GM21360 (cell line): ENCODE data around the gene STAT3.
"Not testable (repeated sequence)": the region's sequence is repeated elsewhere in the genome, so short reads cannot be mapped to it uniquely, and the experiment has no call there.

Source experiments
- ATAC-seq: cut with Tn5 transposase; IDR thresholded peaks from one replicate; pipeline ENCODE4 v1.9.1; 2021; ENCODE audit warnings: mild to moderate bottlenecking, moderate library complexity; ENCODE audit not compliant: unreplicated experiment

STAT3 gene

DNA sequence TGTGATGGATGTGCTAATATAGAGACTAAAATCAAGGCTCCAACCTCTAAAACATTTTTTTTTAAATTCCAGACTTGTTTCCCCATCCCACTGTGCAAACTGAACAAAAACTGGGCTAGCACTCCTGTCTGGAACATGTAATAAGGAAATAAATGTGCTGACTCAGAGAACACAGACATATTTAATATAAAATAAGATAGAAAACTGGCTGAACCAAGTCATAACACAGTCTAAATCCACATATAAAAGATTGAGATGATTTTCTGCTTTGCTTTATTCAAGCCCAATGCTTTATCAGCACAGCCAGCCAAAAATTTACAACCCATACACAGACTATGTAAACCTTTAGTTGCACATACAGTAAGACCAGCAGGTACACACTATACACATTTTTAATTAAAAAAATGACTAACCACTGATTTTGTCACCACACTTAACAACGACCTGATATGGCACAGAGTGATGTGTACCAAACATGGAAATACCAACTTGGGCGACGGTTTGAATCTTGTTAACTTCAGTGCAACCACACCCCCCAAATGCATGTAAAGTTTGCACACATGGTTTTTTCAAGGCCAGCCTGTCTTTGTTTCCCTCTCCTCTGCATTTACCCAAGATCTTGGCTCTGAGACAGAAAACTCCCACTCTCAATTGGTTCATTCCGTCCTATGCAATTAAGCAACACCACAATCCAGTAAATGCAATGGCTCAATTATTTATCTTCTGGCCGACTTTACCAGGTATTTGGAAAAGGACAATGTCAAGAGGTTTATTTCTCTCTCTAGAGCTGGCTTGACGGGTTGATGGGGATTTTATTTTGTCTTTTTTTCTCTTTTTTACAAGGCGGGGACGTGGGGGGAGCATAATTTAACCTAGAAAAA, 1.2 kb downstream of the STAT3 start:
- ATAC-seq = no peak

DNA sequence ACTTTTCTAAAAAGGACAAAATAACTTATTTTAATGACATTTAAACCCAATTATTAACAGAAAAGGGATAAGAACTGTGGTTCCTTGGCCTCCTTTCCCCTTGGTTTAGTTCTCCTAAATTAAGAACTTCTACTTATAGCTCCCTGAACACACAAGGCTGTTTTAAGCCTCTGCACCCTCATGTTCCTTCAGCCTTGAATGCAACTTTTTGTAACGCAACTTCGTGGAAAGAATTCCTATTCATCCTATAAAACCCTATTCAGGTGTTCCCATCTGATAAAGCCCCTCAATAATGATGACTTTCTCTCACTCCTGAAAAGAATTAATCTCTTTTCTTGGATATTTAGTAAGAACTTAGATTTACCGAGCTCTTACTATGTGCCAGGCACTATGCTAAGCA, 6.3 kb downstream of the STAT3 start:
- no peak for ATAC-seq

DNA sequence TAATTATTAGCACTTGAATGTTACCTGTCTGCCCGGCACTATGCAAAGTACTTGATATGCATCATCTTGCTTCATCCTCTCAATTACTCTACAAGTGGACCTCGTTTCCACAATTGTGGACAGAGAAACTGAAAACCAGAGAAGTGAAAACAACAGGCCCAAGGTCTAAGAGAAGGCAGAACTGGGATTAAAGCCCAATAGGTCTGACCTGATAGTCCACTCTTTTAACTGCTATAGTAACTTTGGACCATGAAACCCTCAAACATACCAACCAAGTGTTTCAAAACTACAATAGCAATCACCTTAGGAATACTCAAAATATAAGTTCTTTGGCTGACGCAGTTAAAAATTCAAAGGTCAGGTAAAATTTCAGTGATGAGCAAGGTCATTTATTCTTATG, 7.3 kb downstream of the STAT3 start:
- ATAC-seq = no peak

GRCh38 chr17:42378959-42379594, 9.2 kb downstream of the STAT3 start:
- no peak for ATAC-seq

GRCh38 chr17:42378359-42378958, 9.8 kb downstream of the STAT3 start:
- ATAC-seq = no peak

GRCh38 chr17:42373896-42374295, 14.3 kb downstream of the STAT3 start:
- ATAC-seq = no peak

DNA sequence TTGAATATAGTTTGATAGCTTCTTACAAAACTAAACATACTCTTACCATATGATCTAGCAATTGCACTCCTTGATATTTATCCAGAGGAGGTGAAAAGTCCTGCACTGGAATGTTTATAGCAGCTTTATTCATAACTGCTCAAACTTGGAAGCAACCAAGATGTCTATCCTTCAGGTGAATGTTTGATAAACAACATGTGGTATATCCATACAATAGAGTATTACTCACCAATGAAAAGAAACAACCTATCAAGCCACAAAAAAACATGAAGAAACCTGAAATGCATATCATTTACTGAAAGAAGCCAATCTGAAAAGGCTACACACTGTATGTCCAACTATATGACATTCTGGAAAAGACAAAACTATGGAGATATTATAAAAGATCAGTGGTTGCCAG, 16.1 kb downstream of the STAT3 start:
- no peak for ATAC-seq

DNA sequence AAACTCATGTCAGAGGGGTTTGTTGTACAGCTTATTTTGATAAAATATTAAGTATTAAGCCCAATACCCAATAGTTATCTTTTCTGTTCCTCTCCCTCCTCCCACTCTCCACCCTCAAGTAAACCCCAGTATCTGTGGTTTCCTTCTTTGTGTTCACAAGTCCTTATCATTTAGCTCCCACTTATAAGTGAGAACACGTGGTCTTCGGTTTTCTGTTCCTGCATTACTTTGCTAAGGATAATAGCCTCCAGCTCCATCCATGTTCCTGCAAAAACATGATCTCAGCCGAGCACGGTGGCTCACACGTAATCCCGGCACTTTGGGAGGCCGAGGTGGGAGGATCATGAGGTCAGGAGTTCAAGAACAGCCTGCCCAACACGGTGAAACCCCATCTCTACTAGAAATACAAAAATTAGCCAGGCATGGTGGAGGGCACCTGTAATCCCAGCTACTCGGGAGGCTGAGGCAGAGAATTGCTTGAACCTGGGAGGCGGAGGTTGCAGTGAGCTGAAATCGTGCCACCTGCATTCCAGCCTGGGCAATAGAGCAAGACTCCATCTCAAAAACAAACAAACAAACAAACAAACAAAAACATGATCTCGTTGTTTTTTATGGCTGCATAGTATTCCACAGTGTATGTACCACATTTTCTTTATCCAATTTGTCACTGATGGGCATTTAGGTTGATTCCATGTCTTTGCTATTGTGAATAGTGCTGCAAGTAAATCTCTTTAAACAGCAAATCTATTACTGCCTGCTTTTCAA, 19.3 kb downstream of the STAT3 start:
- not testable (repeated sequence) for ATAC-seq

GRCh38 chr17:42368310-42368709, 19.9 kb downstream of the STAT3 start:
- not testable (repeated sequence) for ATAC-seq

- ATAC-seq = not testable (repeated sequence)
Measured at GRCh38 chr17:42366176-42367023, 21.8 kb downstream of the STAT3 start.

DNA sequence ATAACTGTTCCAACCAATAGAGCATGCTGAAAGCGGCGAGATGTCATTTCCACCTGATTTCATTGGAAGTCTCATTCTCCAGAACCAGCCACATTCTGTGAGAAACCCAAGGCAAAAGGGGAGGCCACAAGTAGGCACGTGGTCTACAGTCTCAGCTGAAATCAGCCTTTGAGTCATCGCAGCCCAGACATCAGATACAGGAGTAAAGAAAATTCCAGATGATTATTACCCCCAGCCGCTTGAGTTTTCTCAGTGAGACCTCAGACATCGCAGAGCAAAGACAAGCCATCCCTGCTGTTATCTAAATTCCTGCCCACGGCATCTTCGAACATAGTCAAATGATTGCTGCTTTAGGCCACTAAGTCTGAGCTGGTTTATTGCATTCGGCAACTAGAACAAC, 23.1 kb downstream of the STAT3 start:
- ATAC-seq = no peak

DNA sequence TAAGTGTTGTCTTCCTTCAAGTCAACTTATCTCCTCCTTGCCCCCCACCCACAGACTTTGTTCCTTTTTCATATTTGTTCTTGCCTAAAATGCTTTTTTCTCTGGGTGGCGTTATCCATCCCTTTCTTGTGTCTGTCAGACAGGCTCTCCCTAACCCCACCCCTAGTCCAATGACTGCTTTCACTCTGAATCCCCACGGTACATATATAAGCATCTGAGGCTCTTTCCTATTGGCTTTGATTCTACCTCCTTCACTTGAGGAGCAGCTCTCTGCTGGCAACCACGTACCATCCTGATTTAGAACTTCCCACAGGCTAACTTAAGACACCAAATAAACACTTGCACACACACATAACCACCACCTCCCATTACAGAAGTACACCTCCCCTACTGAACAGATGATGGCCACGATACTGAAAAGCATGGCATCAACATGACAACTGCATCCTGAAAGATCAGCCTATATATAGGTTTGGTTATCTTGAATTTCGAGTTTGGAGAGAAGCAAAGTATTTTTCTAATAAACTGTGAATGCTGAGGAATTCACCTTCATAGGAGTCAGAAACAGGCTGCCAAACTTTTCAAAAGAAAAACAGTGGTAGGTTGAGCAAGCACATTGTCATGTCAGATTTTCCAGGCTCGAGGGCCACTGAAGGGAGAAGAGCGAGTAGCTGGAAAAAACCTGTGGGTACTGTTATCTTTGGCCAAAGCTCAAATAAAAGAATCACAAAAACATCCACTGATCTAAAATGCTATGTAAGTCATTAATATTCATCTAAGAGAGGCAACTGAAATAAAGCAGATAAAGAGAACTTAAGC, 24.3 kb downstream of the STAT3 start:
- ATAC-seq = no peak

- ATAC-seq = no peak
Measured at GRCh38 chr17:42363231-42363630, 25.0 kb downstream of the STAT3 start.

- ATAC-seq = no peak
Measured at GRCh38 chr17:42362245-42362961, 25.8 kb downstream of the STAT3 start.

DNA sequence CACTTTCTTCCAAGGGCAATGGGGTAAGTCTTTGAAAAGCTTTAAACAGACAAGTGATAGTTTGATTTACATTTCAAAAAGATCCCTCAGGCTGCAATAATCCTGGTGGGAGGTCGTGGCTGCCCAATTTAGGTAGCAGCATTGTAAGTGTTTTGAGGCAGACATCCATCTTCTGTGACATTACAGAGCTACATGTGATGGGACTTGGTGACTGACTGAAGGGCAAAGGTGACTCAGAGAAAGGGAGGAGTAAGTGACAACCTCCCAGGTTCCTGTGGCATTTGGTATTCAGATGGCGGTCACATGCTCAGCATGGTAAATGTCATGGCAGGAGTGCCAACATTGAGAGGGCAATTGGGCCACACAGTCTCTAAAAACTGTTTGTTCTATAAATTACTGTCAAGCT, 26.5 kb downstream of the STAT3 start:
- no peak for ATAC-seq

DNA sequence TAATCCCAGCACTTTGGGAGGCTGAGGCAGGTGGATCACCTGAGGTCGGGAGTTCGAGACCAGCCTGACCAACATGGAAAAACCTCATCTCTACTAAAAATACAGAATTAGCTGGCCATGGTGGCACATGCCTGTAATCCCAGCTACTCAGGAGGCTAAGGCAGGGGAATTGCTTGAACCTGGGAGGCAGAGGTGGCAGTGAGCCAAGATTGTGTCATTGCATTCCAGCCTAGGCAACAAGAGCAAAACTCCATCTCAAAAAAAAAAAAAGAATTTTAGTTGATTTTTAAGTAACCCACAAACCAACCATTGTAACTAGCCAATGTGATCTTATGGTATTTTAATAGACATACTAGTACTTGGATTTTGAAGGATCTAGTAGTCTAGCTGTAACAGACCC, 27.9 kb downstream of the STAT3 start:
- not testable (repeated sequence) for ATAC-seq

DNA sequence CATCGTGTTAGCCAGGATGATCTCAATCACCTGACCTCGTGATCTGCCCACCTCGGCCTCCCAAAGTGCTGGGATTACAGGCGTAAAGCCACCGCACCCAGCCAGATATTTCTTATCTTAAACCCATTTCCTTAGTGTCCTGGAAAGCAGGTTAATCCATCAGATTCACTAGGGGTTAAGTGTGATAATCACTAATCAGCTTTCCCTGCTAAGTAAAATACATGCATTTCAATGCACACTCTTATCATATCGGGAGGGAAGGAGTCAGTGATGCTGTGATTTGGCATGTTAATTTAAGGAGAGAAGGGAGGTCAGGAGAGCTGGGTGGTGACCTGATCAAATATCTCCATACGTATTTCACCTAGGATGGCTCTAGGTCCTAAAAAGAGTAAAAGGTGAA, 29.1 kb downstream of the STAT3 start:
- ATAC-seq = no peak

DNA sequence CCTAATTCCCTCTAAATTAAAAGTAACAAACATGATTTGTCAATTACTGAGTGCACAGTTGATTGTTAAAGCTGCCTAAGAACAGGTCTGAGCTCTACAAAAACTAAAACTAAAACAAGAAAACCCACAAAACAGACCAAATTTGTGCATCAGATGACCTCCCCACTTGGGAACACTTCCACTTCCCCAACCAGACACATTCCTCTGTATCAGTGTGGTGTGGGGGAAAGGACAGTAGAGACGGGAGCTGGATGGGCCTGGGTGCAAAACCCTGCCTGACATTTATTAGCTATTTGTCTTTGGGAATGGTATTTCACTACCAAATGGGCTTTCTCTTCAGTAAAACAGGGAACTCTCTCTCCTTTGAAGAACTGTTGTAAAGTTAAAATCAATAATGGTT, 29.8 kb downstream of the STAT3 start:
- no peak for ATAC-seq
